ENCODE measurements around the gene DTWD2.

DNA sequence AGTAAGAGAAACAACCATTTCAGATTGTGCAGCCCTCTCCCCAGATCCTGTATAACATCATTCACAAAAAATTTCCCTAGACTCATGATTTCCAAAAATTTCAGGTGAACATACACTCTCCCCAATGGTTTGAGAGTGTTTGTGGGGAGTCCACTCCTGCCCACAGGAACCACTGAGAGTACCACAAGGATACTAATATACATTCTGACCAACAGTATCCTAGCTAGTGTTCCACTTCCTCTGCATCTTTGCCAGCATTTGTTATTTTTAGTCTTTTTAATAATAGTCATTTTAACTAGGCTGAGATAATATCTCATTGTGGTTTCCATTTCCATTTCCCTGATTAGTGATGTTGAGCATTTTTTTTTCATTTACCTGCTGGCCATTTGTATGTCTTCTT lies 155.4 kb downstream of the DTWD2 start:
- TF ChIP-seq, protein P1, sequence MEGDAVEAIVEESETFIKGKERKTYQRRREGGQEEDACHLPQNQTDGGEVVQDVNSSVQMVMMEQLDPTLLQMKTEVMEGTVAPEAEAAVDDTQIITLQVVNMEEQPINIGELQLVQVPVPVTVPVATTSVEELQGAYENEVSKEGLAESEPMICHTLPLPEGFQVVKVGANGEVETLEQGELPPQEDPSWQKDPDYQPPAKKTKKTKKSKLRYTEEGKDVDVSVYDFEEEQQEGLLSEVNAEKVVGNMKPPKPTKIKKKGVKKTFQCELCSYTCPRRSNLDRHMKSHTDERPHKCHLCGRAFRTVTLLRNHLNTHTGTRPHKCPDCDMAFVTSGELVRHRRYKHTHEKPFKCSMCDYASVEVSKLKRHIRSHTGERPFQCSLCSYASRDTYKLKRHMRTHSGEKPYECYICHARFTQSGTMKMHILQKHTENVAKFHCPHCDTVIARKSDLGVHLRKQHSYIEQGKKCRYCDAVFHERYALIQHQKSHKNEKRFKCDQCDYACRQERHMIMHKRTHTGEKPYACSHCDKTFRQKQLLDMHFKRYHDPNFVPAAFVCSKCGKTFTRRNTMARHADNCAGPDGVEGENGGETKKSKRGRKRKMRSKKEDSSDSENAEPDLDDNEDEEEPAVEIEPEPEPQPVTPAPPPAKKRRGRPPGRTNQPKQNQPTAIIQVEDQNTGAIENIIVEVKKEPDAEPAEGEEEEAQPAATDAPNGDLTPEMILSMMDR (IDR thresholded peaks at IDR 0.05) = no peak
- TF ChIP-seq, protein P2, sequence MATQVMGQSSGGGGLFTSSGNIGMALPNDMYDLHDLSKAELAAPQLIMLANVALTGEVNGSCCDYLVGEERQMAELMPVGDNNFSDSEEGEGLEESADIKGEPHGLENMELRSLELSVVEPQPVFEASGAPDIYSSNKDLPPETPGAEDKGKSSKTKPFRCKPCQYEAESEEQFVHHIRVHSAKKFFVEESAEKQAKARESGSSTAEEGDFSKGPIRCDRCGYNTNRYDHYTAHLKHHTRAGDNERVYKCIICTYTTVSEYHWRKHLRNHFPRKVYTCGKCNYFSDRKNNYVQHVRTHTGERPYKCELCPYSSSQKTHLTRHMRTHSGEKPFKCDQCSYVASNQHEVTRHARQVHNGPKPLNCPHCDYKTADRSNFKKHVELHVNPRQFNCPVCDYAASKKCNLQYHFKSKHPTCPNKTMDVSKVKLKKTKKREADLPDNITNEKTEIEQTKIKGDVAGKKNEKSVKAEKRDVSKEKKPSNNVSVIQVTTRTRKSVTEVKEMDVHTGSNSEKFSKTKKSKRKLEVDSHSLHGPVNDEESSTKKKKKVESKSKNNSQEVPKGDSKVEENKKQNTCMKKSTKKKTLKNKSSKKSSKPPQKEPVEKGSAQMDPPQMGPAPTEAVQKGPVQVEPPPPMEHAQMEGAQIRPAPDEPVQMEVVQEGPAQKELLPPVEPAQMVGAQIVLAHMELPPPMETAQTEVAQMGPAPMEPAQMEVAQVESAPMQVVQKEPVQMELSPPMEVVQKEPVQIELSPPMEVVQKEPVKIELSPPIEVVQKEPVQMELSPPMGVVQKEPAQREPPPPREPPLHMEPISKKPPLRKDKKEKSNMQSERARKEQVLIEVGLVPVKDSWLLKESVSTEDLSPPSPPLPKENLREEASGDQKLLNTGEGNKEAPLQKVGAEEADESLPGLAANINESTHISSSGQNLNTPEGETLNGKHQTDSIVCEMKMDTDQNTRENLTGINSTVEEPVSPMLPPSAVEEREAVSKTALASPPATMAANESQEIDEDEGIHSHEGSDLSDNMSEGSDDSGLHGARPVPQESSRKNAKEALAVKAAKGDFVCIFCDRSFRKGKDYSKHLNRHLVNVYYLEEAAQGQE (IDR thresholded peaks at IDR 0.05; ENCODE audit: insufficient read depth in 1 of 2, low read depth in 2 of 2, low read length in 1 of 2) = no peak
- TF ChIP-seq POLR2AphosphoS5 (IDR thresholded peaks at IDR 0.05; ENCODE audit: low read depth, low read length) = no peak
- no peak for TF ChIP-seq TCF7L2 (IDR thresholded peaks at IDR 0.05; ENCODE audit: low read depth, low read length)
